Activated CD4-positive, alpha-beta T cell treated with anti-CD3 and anti-CD28 coated beads, Interleukin-2, amount 50 U/mL, for 48 hours (primary cell): ENCODE data around the gene FAM110C.
A peak's percentile ranks its signal among the peaks of the same experiment; 100 is the strongest.
"Not testable (repeated sequence)": the region's sequence is repeated elsewhere in the genome, so short reads cannot be mapped to it uniquely, and the experiment has no call there.

Experiments
- DNase-seq, 2 experiments: peaks; one replicate each; pipeline ENCODE4 v3.0.0-alpha.2; 2020

FAM110C gene, protein sequence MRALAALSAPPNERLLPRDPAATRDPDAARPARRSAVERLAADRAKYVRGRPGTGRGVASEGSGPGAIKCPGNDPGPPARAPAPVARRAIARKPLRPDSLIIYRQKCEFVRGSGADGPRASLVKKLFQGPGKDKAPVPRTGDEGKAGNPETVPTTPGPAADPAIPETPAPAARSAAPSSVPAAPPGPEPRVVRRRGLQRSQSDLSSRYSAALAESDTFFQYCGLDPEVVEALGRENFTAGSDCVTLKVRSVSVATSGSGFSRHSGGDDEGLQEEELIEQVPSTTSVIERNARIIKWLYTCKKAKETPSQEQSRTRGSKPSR

DNA sequence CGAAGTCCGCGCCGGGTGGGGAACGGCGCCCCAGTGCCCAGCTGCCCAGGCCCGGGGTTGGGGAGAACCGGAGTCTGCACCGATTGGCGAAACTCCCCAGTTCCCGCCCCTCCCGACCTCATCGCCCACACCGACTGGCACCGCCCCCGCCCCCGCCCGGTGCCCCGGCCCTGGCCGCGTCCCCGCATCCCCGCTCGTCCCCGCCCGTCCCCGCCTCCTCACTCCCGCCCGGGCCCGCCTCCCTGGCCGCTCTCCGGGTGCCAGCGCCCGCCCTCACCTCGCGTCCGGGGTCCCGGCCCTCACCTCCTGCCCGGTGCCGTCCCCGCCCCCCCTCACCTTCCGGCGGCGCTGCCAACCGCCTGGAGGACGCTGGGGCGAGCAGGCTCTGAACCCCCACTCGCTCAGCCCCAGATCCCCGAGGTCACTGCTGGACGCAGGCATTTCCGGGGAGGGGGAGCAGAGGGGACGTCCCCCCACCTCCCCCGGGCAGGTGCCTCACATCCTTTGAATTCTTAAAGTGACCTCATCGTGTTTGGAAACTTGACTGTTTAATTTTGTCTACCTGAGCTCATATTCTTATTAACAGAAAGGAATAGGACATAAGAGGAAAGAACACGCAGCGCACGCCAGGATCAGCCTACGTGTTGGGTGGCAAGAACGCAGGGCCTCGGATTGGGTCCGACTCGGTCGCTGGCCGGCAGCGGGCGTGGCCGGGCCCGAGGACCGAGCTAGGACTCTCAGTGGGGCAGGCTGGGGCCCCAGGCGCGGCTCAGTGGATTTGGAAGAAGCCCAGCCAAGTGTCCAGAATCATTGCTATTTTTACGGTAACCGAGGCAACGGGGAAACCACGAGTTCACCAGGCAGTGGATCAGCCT lies at the start of gene FAM110C:
TSS of gene FAM110C (minus strand) at position 35 of the 875 bp plus-strand sequence. CDS start 120 bp downstream, outside the sequence.
- peak; percentile 37 to 53 for DNase-seq

DNA sequence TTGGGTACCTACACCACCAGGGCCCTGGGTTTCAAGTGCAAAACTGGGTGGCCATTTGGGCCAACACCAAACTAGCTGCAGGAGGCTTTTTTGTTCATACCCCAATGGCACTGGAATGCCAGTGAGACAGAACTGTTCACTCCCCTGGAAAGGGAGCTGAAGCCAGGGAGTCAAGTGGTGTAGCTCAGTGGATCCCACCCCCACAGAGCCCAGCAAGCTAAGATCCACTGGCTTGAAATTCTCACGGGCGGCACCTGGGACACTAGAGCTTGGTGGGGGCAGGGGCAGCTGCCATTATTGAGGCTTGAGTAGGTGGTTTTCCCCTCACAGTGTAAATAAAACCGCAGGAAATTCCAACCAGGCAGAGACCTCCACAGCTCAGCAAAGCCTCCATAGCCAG lies 46.0 kb upstream of the FAM110C start:
- no peak for DNase-seq

DNA sequence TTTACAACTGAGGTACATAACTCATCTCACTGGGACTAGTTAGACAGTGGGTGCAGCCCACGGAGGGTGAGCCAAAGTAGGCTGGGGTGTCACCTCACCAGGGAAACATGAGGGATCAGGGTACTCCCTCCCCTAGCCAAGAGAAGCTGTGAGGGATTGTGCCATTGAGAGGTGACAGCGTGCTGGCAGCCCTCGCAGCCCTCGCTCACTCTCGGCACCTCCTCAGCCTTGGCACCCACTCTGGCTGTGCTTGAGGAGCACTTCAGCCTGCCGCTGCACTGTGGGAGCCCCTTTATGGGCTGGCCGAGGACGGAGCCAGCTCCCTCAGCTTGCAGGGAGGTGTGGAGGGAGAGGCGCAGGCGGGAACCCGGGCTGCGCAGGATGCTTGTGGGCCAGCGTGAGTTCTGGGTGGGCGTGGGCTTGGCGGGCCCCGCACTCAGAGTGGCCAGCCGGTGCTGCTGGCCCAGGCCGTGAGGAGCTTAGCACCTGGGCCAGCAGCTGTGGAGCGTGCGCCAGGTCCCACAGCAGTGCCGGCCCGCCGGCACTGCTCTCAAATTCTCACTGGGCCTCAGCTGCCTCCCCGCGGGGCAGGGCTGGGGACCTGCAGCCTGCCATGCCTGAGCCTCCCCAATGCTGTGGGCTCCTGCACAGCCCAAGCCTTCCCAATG lies 44.5 kb upstream of the FAM110C start:
- no peak for DNase-seq

DNA sequence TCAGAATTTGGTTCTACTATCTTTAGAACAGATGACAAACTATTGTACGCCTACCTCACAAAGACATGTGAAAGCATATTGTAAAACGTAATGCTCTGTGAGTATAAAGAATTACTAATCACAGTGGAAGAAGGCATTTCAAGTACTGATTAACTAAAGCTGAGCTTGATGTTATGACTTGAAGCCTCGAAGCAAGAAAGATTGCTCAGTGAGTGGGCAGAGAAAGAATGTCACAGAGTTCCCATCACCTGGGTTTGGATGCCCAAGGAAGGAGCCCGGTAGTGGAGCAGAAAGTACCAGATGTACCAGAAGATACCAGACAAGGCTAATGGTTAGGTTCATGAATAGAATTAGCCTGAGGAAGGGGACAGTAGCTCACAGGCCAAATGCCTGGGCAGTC lies 39.5 kb upstream of the FAM110C start:
- DNase-seq, result no peak

DNA sequence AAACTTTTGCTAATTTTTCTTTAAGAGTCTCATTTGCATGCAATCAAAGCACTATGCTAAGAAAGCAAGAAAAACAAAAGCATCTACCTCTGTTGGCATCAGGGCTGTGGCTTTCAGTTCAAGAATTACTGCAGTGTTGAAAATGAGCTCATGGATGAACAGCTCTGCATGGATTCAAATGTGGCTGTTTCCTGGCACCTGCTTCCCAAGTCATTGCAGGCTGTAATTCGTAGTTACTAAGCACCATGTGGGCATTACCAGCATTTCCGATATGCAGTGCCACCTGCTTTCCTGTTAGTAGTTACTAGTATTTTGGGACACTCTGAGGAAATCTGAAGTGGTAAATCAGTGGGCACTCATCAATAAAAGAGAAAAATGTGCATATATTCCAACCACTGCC lies 37.8 kb upstream of the FAM110C start:
- DNase-seq, result no peak

DNA sequence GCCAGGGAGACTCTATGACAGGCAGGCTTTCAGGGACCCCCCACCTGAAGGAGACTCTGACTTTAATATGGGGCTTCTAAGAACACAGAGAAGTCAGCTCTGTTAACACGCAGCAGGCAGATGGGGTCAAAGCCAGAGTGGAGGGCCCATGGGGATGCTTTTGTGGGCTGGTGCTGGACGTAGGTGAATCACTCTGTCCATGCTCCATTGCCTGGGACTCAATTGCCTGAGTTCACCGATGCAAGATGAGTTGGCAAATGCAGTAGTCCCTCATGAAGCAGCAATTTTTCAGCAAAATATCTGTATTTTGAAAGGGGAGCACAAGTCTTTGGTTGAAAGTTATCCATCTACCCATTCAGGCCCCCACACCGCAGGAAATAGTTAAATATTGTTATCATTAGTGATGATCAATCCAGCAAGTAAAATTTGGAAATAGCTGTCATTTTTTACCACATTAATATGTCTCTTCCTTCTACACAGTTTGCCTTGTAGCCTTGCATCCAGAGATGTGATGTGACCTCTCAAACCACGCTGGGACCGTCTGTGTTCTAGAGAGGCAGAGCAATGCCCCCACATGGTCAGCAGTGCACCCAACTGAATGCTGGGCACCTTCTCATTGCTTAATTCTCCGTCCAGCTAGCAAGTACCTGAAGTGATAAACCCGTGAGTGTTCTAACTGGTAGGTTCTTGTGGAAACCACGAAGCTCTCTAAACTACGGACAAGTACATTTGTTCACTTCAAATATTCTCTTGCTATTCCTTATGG lies 34.8 kb upstream of the FAM110C start:
- no peak for DNase-seq

DNA sequence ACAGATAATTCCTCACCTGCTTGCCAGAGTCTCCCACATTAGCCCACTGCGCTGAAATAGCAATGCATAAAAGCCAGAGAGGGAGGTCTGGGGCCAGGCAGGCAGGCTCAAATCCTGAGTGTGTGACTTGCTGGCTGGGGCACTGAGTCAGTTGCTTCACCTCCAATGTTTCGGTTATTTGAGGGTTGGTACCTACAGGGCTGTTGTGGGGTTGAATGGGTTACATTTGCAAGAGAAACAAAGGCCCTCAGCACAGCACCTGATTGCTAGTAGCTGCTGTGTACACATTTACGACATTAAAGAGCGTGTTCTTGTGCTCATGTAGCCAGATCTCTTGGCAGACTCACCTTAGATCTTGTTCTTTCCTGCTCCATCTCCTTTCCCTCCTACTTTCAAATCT lies 34.1 kb upstream of the FAM110C start:
- DNase-seq, result no peak

DNA sequence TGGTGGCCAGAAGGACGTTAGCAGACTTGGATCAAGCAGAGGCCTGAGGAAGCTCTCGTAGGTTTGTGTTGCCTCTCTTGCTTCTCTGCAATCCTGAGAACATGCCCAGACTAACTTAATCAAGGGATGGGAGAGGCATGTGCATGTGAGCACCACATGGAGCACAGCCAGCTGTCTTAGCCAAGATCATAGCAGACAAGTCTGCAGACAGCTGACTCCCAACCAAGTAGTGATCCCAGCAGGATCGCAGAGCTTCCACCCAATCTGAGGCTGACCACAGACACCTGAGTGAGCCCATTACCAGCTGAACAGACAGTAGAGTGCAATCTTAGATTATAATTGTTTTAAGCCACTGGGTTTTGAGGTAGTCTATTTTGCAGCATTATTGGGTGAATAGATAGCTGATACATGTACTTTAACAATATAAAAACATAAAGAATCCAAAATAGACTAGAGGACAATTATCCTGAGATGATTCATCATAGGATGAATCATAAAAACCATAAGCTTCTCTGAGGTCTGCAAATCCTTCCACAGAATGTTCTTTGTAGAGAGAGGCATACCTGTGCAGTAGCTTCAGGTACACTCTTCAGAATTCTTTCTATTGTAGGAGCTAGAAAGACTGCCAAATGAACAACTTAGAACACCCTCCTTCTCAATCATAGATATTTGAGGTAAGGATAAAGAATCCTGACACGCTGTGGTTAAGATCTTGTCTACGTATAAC lies 25.2 kb upstream of the FAM110C start:
- no peak for DNase-seq

DNA sequence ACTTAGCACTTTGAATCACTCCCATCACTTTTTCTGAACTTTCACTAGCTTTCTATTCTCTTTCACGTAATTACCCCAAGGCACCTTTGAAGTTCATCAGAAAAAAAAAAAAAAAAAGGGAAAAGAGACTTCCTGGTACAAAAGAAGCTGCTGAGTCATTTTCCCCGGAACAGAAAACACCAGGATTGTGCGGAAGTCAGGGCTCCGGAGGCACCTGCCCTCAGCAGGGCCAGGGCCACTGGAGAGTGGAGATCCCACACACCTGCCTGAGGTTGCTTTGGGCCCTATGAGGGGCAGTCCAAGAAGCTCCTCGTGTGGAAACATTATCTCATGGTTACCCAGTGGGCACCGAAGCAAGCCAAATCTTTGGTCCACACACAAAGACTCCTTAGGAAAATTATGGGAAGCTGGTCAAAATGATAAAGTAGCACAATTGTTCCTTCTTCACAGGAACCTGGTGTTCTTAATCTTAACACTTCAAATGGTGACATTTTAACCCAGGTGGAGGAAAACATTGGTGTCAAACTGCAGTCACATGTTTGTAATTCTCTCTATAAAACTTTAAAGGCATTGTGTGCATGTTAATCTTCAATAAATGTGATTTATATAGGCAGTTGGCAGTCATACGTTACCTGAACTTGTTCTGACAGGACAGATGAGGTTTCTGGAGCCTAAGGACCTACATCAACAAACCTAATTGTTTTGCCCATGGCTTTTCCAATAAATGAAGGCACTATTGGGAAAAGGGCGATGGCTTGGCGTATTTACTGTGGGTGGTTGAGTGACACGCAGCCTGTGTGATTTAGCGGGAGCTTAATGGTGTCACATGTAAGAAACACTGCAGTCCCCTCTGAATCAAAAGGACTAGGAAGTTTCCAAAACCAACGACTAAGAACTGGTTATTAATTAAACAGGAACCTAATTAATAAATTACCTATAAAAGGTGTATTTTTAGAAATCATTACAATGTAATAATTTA lies 23.4 kb upstream of the FAM110C start:
- DNase-seq, result no peak

DNA sequence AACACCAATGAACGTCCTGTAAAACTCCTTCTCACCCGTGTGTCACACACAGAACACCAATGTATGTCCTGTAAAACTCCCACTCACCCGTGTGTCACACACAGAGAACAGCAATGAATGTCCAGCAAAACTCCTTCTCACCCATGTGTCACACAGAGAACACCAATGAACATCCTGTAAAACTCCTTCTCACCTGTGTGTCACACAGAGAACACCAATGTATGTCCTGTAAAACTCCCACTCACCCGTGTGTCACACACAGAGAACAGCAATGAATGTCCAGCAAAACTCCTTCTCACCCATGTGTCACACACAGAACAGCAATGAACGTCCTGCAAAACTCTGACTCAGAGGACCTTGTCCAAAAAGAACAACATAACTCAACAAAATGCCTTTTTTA lies 22.3 kb upstream of the FAM110C start:
- DNase-seq, result not testable (repeated sequence)

DNA sequence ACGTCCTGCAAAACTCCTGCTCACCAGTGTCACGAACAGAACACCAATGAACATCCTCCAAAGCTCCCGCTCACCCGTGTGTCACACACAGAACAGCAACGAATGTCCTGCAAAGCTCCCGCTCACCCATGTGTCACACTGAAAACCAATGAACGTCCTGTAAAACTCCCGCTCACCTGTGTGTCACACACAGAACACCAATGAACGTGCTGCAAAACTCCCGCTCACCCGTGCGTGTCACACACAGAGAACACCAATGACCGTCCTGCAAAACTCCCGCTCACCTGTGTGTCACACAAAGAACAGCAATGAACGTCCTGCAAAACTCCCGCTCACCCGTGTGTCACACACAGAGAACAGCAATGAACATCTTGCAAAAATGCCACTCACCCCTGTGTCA lies 20.5 kb upstream of the FAM110C start:
- DNase-seq, result no peak

DNA sequence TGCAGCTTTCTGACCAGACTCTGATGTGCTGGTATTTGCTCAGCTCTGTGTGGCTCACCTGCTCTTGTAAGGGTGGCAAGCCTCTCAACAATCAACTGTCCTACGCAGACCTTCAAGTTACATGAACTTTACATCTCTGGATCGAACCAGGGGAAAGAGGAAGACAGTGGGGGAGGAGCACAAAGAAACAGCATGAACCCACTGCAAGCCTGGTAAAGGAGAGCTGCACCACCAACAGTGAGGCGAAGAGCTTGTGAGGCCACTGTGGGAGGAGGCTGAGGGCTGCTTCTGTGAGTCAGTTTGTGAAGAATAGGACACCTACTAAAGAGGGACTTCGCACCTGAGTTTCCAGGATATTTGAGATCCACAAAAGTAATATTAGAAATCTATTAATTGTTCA lies 18.8 kb upstream of the FAM110C start:
- no peak for DNase-seq

DNA sequence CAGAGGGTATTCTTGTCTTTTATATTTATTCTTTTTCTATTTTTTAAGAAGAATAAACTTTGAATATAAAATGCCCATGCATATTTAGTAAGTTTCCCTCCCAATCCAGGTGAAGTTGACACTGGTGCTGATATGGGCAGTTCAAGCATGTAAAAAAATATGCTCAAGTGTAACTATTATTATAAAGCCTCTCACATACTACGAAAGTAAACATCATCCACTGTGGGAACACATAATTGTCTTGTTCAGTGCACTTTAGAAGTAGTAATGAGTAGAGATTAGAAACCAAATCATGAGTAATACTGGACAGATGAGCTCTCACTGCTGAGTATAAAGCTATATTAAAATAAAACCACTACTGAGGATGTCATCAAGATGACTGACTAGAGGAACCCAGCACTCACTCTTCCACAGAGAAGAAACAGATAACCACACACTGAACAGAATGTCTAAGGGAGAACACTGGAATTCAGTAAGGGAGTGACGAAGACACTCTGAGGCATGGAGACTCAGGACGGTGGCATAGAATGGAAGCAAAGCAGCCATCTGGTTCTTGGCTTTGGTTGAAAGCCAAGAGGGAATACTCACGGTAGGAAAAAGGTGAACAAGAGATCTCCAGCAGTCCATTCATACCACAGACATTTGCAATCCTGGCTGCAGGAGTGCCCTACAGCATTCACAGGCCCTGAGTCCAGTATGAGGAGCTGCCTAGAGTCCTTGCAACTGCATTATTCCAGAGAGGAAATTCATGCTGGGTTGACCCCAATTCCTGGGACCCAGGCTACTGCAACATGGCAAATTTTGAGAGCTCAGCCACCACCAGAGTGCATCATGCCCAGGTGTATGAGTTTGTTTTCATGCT lies 9.5 kb upstream of the FAM110C start:
- DNase-seq, result no peak

DNA sequence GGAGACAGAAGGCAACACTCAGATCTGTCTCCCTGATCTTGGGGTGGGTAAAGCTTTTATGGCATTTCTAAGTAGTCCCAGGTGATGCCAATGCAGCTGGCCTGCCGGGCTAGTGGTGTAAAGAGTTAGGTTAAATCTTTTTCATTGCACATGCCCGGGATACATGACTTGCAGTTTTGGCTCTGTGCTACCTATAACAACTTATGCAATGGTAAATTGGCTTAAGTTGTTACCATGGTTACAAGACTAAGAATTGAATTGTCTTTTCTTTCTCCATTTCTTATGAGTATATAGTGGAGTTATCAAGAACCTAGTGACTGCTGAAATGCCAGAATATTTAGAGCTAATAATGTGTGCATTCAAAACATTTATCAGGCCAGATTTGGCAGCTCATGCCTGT lies 5.3 kb upstream of the FAM110C start:
- no peak for DNase-seq

DNA sequence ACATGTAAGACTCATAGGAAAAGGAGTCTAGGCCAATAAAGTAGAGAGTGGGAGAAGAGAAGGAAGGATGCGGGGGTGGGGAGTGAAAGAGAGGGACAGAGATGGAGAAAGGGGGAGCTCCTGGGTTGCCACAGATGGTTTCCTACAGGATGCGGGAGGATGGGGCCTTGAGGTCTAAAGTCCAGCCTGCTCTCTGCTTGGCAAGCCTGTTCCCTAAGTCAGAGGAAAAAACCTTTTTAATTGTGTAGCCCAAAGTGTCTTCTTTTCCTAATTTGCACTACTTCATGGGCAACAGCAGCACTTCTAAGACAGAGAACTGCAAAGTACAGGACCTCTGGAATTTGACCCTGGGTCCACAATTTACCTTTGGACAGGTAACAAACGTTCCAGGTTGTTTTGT lies 1.4 kb upstream of the FAM110C start:
- DNase-seq, result no peak

DNA sequence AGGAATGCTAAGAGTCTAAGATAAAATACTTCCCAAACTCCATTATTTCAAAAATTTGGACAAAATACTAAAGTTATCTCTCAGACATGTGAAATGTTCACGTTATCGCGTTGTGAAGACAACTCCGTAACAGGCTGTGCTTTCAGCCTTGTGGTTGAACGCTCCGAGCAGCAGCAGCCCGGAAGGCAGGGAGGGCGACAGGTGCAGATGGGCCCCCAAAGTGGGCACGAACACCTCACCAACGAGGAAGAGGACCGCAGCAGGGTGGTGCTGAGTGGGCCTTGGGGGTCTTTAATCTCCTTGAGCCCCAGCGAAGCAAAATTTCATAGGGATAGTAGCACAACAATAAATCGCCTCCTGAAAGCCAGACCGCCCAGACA lies 1.0 kb upstream of the FAM110C start:
- no peak for DNase-seq

DNA sequence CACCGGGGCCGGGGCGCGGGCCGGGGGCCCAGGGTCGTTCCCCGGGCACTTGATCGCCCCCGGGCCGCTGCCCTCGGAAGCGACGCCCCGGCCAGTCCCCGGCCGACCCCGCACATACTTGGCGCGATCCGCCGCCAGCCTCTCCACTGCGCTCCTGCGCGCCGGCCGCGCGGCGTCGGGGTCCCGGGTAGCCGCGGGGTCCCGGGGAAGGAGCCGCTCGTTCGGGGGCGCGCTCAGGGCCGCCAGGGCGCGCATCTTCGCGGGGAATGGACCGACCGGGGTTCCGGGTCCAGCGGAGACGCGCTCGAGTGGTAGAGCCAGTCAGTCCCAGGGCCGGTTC lies 204 bp downstream of the FAM110C start:
- no peak for DNase-seq

DNA sequence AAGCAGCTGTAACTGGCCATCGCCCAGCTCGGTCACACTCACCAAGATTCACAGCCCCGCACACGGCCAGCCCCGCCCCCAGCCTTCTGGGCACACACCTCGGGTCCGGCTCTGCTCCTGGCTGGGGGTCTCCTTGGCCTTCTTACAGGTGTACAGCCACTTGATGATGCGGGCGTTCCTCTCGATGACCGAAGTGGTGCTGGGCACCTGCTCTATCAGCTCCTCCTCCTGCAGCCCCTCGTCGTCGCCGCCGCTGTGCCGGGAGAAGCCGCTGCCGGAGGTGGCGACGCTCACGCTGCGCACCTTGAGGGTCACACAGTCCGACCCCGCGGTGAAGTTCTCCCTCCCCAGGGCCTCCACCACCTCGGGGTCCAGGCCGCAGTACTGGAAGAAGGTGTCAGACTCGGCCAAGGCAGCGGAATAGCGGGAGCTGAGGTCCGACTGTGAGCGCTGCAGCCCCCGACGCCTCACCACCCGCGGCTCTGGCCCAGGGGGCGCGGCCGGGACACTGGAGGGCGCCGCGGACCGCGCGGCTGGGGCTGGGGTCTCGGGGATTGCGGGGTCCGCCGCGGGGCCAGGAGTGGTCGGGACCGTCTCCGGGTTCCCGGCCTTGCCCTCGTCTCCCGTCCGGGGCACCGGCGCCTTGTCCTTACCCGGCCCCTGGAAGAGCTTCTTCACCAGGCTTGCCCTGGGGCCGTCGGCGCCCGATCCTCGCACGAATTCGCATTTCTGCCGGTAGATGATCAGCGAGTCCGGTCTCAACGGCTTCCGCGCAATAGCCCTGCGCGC lies 769 bp downstream of the FAM110C start:
- DNase-seq, result no peak

DNA sequence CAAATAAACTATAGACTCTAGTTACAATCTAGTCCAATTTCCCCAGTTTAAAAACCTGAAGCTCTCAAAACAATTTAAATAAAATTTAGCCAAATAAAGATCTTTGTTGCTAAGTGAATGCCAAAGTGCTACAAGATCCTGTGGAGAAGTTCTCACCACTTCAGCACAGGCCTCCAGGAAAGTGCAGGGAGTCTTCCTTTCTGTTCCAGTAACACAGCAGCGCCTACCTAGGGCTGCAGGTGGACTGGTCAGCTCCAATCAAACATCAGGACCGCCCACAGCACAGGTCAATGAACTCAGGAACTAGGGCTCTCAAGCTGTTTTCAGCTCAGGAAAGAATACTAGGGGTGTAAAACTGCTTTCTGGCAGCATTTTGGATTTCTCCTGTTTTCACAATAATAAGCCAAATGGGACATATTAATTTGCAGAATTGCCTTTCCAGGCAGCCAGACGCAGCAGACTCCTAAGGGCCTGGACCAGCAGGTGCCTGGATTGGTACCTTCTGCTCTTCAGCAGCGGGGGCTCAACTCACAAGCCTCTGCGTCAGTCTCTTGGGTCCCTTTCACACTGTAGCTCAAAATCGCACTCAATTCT lies 1.5 kb downstream of the FAM110C start:
- DNase-seq, result no peak
